ENCODE data around the gene C22orf39. TPM values are rescaled to one million over a fixed set of nuclear protein-coding genes. Genes with fewer than 3 reads are reported as not detected.

Gene C22orf39
- total RNA-seq, 1 experiment from 2014 or later, result 19.3 TPM

GRCh38 chr22:19469421-19469820 lies 21.9 kb upstream of the C22orf39 start:
- no peak overlapping the region for H4K5ac ChIP-seq (ENCODE audit: insufficient read length, low read depth, low read length)
- no peaks in the 10 kb centered on the region for H3K79me2 ChIP-seq (ENCODE audit: insufficient read depth, low read length)
- no peak overlapping the region for H3K27ac ChIP-seq (ENCODE audit: insufficient read length, low read depth, low read length)
- no peaks in the 10 kb centered on the region for H4K20me1 ChIP-seq (ENCODE audit: control insufficient read depth, insufficient read depth, insufficient read length)
- no peak overlapping the region for H2BK20ac ChIP-seq (ENCODE audit: low read depth, low read length, poor library complexity, severe bottlenecking)
- Mint-ChIP-seq H3K9me3 (no peaks in the 10 kb centered on the region; a peak in 1 of 5 replicates), H3K4me1 (no peaks in the 10 kb centered on the region), H3K4me3 (no peak overlapping the region), H3K27me3 (ENCODE audit: low read depth) (no peaks in the 10 kb centered on the region), H3K27ac (no peak overlapping the region), H3K36me3 (ENCODE audit: insufficient read depth in 1 of 3, low read depth in 3 of 3) (peaks cover 49 to 94% (median 84%) of the 10 kb centered on the region in 3 experiments; a peak in 6 of 7 replicates)
- H3K4me2 ChIP-seq (ENCODE audit: insufficient read depth, insufficient read length, low read length), result no peak overlapping the region
- H3K14ac ChIP-seq (ENCODE audit: insufficient read depth, low read length), result no peak overlapping the region
- no peak overlapping the region for H3K4ac ChIP-seq (ENCODE audit: low read depth, low read length)
- H3K27me3 ChIP-seq (ENCODE audit: insufficient read depth, low read length), result no peaks in the 10 kb centered on the region
- no peak overlapping the region for H3T11ph ChIP-seq (ENCODE audit: low read length)
- no peak overlapping the region for H4K8ac ChIP-seq (replicated peaks; ENCODE audit: insufficient read length, low read depth, low read length)
- WGBS (ENCODE audit: extremely low coverage, insufficient read length, low lambda C conversion rate), result no CpG with 5 or more reads among the region's 7 CpGs
- no peaks in the 10 kb centered on the region for H3K23me2 ChIP-seq (ENCODE audit: insufficient read length, low read depth, low read length, poor library complexity, severe bottlenecking)
- TF ChIP-seq, protein P1, sequence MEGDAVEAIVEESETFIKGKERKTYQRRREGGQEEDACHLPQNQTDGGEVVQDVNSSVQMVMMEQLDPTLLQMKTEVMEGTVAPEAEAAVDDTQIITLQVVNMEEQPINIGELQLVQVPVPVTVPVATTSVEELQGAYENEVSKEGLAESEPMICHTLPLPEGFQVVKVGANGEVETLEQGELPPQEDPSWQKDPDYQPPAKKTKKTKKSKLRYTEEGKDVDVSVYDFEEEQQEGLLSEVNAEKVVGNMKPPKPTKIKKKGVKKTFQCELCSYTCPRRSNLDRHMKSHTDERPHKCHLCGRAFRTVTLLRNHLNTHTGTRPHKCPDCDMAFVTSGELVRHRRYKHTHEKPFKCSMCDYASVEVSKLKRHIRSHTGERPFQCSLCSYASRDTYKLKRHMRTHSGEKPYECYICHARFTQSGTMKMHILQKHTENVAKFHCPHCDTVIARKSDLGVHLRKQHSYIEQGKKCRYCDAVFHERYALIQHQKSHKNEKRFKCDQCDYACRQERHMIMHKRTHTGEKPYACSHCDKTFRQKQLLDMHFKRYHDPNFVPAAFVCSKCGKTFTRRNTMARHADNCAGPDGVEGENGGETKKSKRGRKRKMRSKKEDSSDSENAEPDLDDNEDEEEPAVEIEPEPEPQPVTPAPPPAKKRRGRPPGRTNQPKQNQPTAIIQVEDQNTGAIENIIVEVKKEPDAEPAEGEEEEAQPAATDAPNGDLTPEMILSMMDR (conservative IDR thresholded peaks at IDR 0.05), result no peak
- no peak for DNase-seq
- no peak overlapping the region for H3K56ac ChIP-seq (ENCODE audit: insufficient read length, low read depth, low read length)
- no peak overlapping the region for H3K18ac ChIP-seq (ENCODE audit: insufficient read length, low read depth, low read length)
- no peak overlapping the region for H2BK12ac ChIP-seq (ENCODE audit: insufficient read length, low read depth, low read length)
- no peak overlapping the region for H3K23ac ChIP-seq (ENCODE audit: insufficient read length, low read depth, low read length)
- H2AFZ ChIP-seq (ENCODE audit: low read length), result no peak overlapping the region
- no peak overlapping the region for H2BK15ac ChIP-seq (ENCODE audit: low read depth, low read length)
- H3K9me3 ChIP-seq (ENCODE audit: control insufficient read depth, low read depth, low read length), result no peaks in the 10 kb centered on the region
- H2AK5ac ChIP-seq (ENCODE audit: insufficient read length, low read length), result no peak overlapping the region
- no peak overlapping the region for H2BK120ac ChIP-seq (ENCODE audit: low read depth, low read length, poor library complexity, severe bottlenecking)
- no peak overlapping the region for H4K91ac ChIP-seq (ENCODE audit: insufficient read length, low read depth, low read length)
- no peak overlapping the region for H2BK5ac ChIP-seq (ENCODE audit: insufficient read length, low read length)
- H3K9ac ChIP-seq (ENCODE audit: extremely low read depth, insufficient read length, low read length), result no peak overlapping the region
- H3K4me1 ChIP-seq (ENCODE audit: insufficient read depth, low read length), result no peaks in the 10 kb centered on the region
- peaks cover 3% of the 10 kb centered on the region for H3K79me1 ChIP-seq (ENCODE audit: insufficient read depth, low read depth, low read length, poor library complexity, severe bottlenecking)

Measured in H9 (cell line).